NCI-H460 (cell line): ENCODE measurements around the gene OLR1. TPM values are rescaled to one million over a fixed set of nuclear protein-coding genes. Genes with fewer than 3 reads are reported as not detected.
"Not testable (repeated sequence)": the region's sequence is repeated elsewhere in the genome, so short reads cannot be mapped to it uniquely, and the experiment has no call there.

Source experiments
- DNase-seq: peaks from one replicate; pipeline ENCODE4 v3.0.0-alpha.2; 2016; ENCODE audit warnings: low read depth; ENCODE audit errors: extremely low read depth
- total RNA-seq: library from RNA; depleted of rRNA; stranded (reverse); fragments of >200 nt; shearing (Covaris generic); gene quantifications from 2 replicates; pipeline ENCODE4 v1.2.3, GENCODE V29; 2014

OLR1 gene
- total RNA-seq, 1 experiment from 2014 or later, result not detected

DNA sequence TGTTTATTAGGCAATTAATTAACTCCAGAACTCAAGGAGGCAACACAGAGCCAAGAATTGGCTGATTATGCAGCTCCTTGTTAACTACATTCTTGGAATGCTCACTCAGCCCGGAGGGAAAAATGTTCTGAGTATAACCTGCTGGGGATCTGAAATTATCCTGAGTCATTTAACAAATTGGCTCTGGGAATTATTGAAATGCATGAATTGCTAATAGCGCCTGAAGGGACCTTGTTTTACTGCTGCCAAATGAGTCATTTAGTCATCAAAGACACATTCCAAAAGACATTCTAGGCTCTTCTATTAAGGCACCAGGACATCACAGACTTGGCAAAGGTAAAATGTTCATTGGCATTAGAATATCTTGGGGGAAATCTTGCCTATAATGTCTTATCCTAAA lies 19.9 kb upstream of the OLR1 start:
- no peak for DNase-seq

- peak; percentile 36 for DNase-seq
Measured at GRCh38 chr12:10190558-10191388, 18.8 kb upstream of the OLR1 start.

DNA sequence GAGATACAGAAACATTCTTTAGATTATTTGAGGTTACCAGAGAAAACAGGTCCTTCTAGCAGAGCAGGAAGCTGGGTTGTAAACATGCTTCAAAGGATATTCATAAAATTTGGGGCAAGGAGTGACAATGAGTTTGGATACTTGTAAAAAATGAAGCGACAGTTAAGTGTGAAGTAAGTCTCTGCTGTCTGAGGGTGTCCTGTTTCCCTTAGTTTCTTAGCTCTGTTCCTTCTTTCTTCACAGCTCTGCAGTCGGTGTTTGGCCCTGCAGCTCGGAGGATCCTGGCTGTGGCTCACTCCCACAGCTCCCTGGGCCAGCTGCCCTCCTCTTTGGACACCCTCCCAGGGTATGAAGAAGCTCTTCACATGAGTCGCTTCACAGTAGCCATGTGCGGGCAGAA lies 17.7 kb upstream of the OLR1 start:
- DNase-seq, result no peak

- DNase-seq, result not testable (repeated sequence)
Measured at GRCh38 chr12:10186958-10187357, 15.0 kb upstream of the OLR1 start.

- DNase-seq, result no peak
Measured at GRCh38 chr12:10186299-10186698, 14.4 kb upstream of the OLR1 start.

- no peak for DNase-seq
Measured at GRCh38 chr12:10184261-10184843, 12.4 kb upstream of the OLR1 start.

DNA sequence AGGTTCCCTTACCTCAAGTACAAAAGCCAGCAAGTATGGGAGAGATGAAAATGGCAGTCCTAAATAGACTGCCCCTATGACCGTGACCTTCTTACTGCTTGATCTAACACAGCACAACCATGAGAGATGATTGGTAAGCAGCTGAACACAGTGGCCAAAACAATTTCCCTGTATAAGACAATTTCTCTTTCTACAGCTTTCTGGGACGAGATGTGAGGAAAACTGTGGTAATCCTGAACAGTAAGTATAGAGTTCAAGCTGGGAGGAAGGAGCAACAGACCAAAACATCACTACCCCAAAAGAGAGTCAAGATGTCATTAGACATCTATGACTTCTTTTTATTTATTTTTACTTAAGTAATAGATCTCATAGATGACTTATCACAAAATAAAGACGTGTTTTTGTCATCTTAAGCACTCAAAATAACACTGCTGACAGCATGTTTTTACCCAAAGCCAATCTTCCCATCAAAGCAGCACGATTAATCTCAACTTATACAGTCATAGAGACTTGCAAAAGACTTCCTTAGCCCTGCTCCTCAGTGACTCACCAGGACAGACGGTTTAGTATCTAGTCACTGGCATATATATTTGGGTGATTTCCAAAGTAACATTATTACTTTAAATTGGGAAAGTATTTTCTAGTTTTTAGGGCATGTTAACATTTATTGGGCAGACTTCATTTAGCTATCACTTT lies 10.6 kb upstream of the OLR1 start:
- no peak for DNase-seq

DNA sequence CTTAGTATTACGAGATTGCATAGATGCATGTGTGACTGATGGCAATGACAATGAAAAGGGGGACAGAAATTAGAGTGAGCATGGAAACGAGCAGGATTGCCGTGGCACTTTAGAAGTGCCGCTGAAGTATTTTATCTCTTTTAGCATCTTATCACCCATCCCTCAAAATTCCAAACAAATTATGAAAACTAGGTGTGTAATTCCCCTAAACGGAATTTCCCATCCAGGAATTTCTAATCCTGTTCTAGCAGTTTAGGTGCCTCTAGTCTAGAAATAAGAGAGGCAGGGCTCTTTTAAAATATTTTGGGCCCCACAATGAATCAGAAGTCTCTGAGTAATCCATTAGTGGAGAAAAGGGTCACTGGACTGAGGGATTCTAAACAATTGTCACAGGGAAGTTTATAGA lies 7.8 kb upstream of the OLR1 start:
- DNase-seq, result no peak

GRCh38 chr12:10178821-10179220 lies 6.9 kb upstream of the OLR1 start, which contains the start of gene TMEM52B:
Gene TMEM52B, plus strand, starts transcription at chr12:10179032. Its CDS starts 543 bp downstream, at chr12:10179575.
- DNase-seq, result no peak

GRCh38 chr12:10175846-10176636 lies 4.1 kb upstream of the OLR1 start:
- no peak for DNase-seq

GRCh38 chr12:10174986-10175614 lies 3.2 kb upstream of the OLR1 start:
- no peak for DNase-seq

GRCh38 chr12:10170216-10170615 lies 1.7 kb downstream of the OLR1 start:
- DNase-seq, result no peak

DNA sequence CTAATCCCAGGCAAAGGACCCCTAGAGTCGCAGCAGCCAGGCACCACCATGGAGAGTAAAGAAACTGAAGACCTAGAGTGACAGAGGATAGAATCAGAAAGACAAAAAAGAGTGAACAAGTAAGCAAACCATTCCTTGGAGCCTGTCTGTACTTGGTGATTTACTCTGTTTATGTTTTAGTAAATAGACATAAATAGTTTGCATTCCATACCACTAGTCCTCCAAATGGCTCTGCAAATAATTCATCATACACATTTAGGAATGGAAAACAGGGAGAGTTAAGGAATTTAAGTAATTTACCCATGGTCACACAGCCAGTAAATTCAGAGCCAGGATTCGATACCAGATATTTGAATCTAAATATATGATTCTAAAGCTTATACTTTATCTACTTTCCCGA lies 2.8 kb downstream of the OLR1 start:
- DNase-seq, result no peak

GRCh38 chr12:10167599-10167998 lies 4.3 kb downstream of the OLR1 start:
- DNase-seq, result no peak

DNA sequence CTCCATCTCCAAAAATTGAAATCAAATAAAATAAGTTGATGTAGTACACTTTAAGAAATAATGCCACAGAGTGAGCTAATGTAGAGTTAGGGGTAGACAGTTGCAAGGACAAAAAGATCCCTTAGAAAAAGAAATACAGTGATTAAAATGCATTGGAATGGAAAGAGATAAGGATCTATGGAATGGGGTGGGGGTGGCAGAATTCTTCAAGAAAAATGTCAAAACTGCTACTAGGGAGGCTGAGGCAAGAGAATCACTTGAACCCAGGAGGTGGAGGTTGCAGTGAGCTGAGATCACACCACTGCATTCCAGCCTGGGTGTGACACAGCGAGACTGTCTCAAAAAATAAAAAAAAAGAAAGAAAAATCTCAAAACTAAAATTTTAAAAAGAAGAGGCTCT lies 6.5 kb downstream of the OLR1 start:
- DNase-seq, result no peak

DNA sequence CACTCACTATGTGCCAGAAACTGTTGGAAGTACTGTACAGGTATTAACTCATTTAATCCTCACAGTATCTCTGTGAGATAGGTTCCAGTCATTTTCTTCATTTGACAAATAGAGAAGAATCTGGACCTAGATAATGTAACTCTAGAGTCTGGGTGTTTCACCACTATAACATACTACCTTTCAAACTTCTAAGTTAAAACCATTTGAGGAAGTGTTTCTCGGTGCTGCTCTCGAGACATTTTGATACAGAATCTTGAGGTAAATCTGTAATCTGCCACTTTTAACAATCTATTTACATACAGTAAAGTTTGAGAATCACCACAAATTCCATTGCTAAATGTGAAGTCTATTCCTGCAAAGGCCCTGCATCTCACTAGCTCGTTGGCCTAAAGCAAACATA lies 8.8 kb downstream of the OLR1 start:
- DNase-seq, result no peak

DNA sequence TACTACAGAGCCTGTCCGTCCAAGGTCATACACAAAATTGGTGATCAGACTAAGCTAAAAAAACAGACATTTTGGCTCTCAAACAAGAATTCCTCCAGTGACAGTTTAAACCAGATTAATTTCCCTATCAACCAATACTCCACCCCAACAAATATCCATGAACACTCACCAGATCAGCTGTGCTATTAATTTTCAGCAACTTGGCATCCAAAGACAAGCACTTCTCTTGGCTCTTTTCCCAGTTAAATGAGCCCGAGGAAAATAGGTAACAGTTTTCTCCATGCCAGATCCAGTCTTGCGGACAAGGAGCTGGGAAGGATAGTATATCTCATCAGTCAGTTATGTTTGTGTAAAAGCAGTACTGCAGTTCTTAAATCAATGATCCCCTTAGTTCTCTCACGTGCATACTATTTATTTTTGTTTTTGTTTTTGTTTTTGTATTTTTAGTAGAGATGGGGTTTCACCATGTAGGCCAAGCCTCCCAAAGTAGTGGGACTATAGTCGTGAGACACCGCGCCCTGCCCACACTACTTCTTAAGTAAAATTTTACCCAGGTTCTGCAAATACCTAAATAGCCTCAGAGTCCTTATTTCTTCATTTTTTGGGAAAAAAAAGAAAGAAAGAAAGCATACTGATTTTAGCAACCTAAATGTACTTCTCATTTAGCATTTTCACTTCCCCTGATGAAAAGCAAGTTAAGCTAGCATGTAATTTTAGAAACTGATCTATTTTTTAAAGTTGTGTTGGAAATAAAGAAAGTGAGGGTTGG lies 11.1 kb downstream of the OLR1 start:
- no peak for DNase-seq

- DNase-seq, result no peak
Measured at GRCh38 chr12:10159280-10159679, 12.7 kb downstream of the OLR1 start.

GRCh38 chr12:10158406-10158805 lies 13.5 kb downstream of the OLR1 start:
- DNase-seq, result no peak

- DNase-seq, result no peak
Measured at GRCh38 chr12:10155966-10156365, 16.0 kb downstream of the OLR1 start.
